Mesothelial cell of epicardium (in vitro differentiated cells): ENCODE results near the gene WWOX. TPM values are rescaled to one million over a fixed set of nuclear protein-coding genes. Genes with fewer than 3 reads are reported as not detected.

ENCODE experiments used
- DNase-seq, 2 experiments: peaks; one replicate each; pipeline ENCODE4 v3.0.0; 2021; ENCODE audit warnings: low spot score in 2 of 2; ENCODE audit not compliant: unreplicated experiment in 2 of 2
- H3K27ac Mint-ChIP-seq: 2 replicates; pipeline ENCODE4 v1.8.0; 2021; ENCODE audit warnings: mixed read lengths
- H3K27me3 Mint-ChIP-seq: 2 replicates; pipeline ENCODE4 v1.8.0; 2021; ENCODE audit warnings: low read depth, mixed read lengths
- H3K36me3 Mint-ChIP-seq: 2 replicates; pipeline ENCODE4 v1.8.0; 2021; ENCODE audit warnings: mixed read lengths
- H3K4me1 Mint-ChIP-seq: 2 replicates; pipeline ENCODE4 v1.8.0; 2021; ENCODE audit warnings: mixed read lengths
- H3K4me3 Mint-ChIP-seq: 2 replicates; pipeline ENCODE4 v1.8.0; 2021; ENCODE audit warnings: mild to moderate bottlenecking, moderate library complexity, mixed read lengths
- H3K9me3 Mint-ChIP-seq: 2 replicates; pipeline ENCODE4 v1.8.0; 2021; ENCODE audit warnings: mixed read lengths
- CTCF ChIP-seq: fragments of 200-600 bp; sonication (generic); IDR thresholded peaks from one replicate; pipeline ENCODE4 v1.5.0; 2021; ENCODE audit warnings: antibody characterized with exemption; ENCODE audit not compliant: unreplicated experiment
- total RNA-seq: library from RNA; stranded (reverse); gene quantifications from 3 replicates; pipeline ENCODE4 v1.2.1, GENCODE V29; 2021

Gene WWOX
- total RNA-seq, 1 donor from 2014 or later: 29.7 TPM

GRCh38 chr16:78788276-78788675 is 688.8 kb downstream of the WWOX start:
- no peaks in the 10 kb centered on the region for H3K4me1 Mint-ChIP-seq
- no peak for DNase-seq
- no peak overlapping the region for H3K27ac Mint-ChIP-seq
- TF ChIP-seq CTCF: no peak
- H3K36me3 Mint-ChIP-seq: no peaks in the 10 kb centered on the region
- H3K27me3 Mint-ChIP-seq: no peaks in the 10 kb centered on the region
- H3K9me3 Mint-ChIP-seq: peaks cover 5% of the 10 kb centered on the region
- H3K4me3 Mint-ChIP-seq: no peak overlapping the region

GRCh38 chr16:78788696-78789095 is 689.2 kb downstream of the WWOX start:
- Mint-ChIP-seq H3K27ac (no peak overlapping the region), H3K9me3 (peaks cover 5% of the 10 kb centered on the region), H3K36me3 (no peaks in the 10 kb centered on the region), H3K27me3 (no peaks in the 10 kb centered on the region), H3K4me1 (no peaks in the 10 kb centered on the region), H3K4me3 (no peak overlapping the region)
- DNase-seq: no peak
- no peak for TF ChIP-seq CTCF

- Mint-ChIP-seq H3K4me1 (no peaks in the 10 kb centered on the region), H3K27ac (no peak overlapping the region), H3K4me3 (no peak overlapping the region), H3K9me3 (peaks cover 5% of the 10 kb centered on the region), H3K27me3 (no peaks in the 10 kb centered on the region), H3K36me3 (no peaks in the 10 kb centered on the region)
- no peak for TF ChIP-seq CTCF
- no peak for DNase-seq
Measured at GRCh38 chr16:78789561-78789960, 690.1 kb downstream of the WWOX start.

GRCh38 chr16:78791011-78791410 is 691.6 kb downstream of the WWOX start:
- H3K4me1 Mint-ChIP-seq: no peaks in the 10 kb centered on the region
- no peaks in the 10 kb centered on the region for H3K36me3 Mint-ChIP-seq
- no peaks in the 10 kb centered on the region for H3K27me3 Mint-ChIP-seq
- H3K9me3 Mint-ChIP-seq: peaks cover 5% of the 10 kb centered on the region
- no peak for TF ChIP-seq CTCF
- no peak overlapping the region for H3K4me3 Mint-ChIP-seq
- no peak overlapping the region for H3K27ac Mint-ChIP-seq
- DNase-seq: no peak

- no peak overlapping the region for H3K27ac Mint-ChIP-seq
- DNase-seq: no peak
- no peak for TF ChIP-seq CTCF
- H3K4me1 Mint-ChIP-seq: no peaks in the 10 kb centered on the region
- no peak overlapping the region for H3K4me3 Mint-ChIP-seq
- H3K36me3 Mint-ChIP-seq: no peaks in the 10 kb centered on the region
- peaks cover 5% of the 10 kb centered on the region for H3K9me3 Mint-ChIP-seq
- no peaks in the 10 kb centered on the region for H3K27me3 Mint-ChIP-seq
Measured at GRCh38 chr16:78791926-78792325, 692.5 kb downstream of the WWOX start.

- no peaks in the 10 kb centered on the region for H3K4me1 Mint-ChIP-seq
- no peaks in the 10 kb centered on the region for H3K36me3 Mint-ChIP-seq
- no peak overlapping the region for H3K27ac Mint-ChIP-seq
- no peak for DNase-seq
- no peak for TF ChIP-seq CTCF
- no peak overlapping the region for H3K4me3 Mint-ChIP-seq
- H3K9me3 Mint-ChIP-seq: no peaks in the 10 kb centered on the region
- no peaks in the 10 kb centered on the region for H3K27me3 Mint-ChIP-seq
Measured at GRCh38 chr16:78792952-78793351, 693.5 kb downstream of the WWOX start.
